PFSK-1 (cell line): ENCODE data around the gene RAD51B.

Source experiments
- FOXP2 ChIP-seq: optimal IDR thresholded peaks from 2 replicates; pipeline ENCODE3; 2011; ENCODE audit warnings: borderline replicate concordance, control low read depth, inconsistent platforms; ENCODE audit not compliant: insufficient read depth; ENCODE audit errors: extremely low read length, extremely low read depth
- POLR2AphosphoS5 ChIP-seq: IDR thresholded peaks from 2 replicates; pipeline ENCODE4 v1.6.1; 2012; ENCODE audit warnings: low read depth, mild to moderate bottlenecking, control low read depth, low read length, moderate library complexity
- SIN3A ChIP-seq: IDR thresholded peaks from 2 replicates; pipeline ENCODE4 v1.6.1; 2012; ENCODE audit warnings: mild to moderate bottlenecking, low read length, moderate library complexity, borderline replicate concordance; ENCODE audit not compliant: insufficient read depth
- TAF1 ChIP-seq: IDR thresholded peaks from 2 replicates; pipeline ENCODE4 v1.6.1; 2012; ENCODE audit warnings: low read length, control low read depth, borderline replicate concordance; ENCODE audit not compliant: insufficient read depth
- TF ChIP-seq, protein P1 (sequence below), 2 experiments: IDR thresholded peaks; 2 replicates each; pipeline versions ENCODE4 v1.6.1 to v1.8.0; 2011 to 2012; ENCODE audit warnings: low read depth in 2 of 2, low read length in 2 of 2, control low read depth in 1 of 2, inconsistent platforms in 1 of 2, mild to moderate bottlenecking in 1 of 2, moderate library complexity in 1 of 2; ENCODE audit not compliant: insufficient read depth in 1 of 2

DNA sequence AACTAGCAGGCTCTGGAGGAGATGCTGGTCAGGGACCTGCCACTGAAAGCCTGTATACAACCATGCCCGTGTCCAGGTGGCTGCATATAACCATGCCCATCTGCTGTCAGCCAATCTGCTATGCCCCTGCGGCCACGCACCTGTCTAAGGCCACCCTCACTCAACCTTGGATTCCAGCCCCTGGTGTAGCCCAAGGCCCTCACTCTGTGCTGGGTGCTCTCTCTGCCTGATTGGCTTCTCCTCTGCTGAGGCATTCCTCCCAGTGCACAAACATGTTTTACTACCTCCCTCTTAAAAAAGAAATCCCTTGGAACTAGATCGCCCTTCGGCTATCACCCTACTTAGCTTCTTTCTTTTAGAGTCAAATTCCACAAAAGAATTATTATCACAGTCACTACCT, 927.8 kb downstream of the RAD51B start:
- TF ChIP-seq SIN3A = no peak
- TF ChIP-seq TAF1 = no peak
- no peak for TF ChIP-seq POLR2AphosphoS5
- TF ChIP-seq, protein P1, sequence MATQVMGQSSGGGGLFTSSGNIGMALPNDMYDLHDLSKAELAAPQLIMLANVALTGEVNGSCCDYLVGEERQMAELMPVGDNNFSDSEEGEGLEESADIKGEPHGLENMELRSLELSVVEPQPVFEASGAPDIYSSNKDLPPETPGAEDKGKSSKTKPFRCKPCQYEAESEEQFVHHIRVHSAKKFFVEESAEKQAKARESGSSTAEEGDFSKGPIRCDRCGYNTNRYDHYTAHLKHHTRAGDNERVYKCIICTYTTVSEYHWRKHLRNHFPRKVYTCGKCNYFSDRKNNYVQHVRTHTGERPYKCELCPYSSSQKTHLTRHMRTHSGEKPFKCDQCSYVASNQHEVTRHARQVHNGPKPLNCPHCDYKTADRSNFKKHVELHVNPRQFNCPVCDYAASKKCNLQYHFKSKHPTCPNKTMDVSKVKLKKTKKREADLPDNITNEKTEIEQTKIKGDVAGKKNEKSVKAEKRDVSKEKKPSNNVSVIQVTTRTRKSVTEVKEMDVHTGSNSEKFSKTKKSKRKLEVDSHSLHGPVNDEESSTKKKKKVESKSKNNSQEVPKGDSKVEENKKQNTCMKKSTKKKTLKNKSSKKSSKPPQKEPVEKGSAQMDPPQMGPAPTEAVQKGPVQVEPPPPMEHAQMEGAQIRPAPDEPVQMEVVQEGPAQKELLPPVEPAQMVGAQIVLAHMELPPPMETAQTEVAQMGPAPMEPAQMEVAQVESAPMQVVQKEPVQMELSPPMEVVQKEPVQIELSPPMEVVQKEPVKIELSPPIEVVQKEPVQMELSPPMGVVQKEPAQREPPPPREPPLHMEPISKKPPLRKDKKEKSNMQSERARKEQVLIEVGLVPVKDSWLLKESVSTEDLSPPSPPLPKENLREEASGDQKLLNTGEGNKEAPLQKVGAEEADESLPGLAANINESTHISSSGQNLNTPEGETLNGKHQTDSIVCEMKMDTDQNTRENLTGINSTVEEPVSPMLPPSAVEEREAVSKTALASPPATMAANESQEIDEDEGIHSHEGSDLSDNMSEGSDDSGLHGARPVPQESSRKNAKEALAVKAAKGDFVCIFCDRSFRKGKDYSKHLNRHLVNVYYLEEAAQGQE (IDR thresholded peaks at IDR 0.05; ENCODE audit: insufficient read depth in 1 of 2, low read depth in 2 of 2, low read length in 2 of 2) = no peak
- TF ChIP-seq FOXP2 = no peak
